HG03045 (cell line): Measurements from ENCODE around the gene IL12RB1.
"Not testable (repeated sequence)": the region's sequence is repeated elsewhere in the genome, so short reads cannot be mapped to it uniquely, and the experiment has no call there.

Experiments
- ATAC-seq: cut with Tn5 transposase; IDR thresholded peaks from one replicate; pipeline ENCODE4 v1.9.1; 2021; ENCODE audit warnings: mild to moderate bottlenecking, moderate library complexity; ENCODE audit not compliant: unreplicated experiment

The IL12RB1 gene

GRCh38 chr19:18112989-18113478, 26.3 kb upstream of the IL12RB1 start:
- no peak for ATAC-seq

- ATAC-seq = no peak
Observed at GRCh38 chr19:18110609-18111232, 24.0 kb upstream of the IL12RB1 start.

GRCh38 chr19:18109733-18110608, 23.2 kb upstream of the IL12RB1 start:
- no peak for ATAC-seq

- ATAC-seq = no peak
Observed at GRCh38 chr19:18109341-18109732, 22.6 kb upstream of the IL12RB1 start.

GRCh38 chr19:18108897-18109296, 22.2 kb upstream of the IL12RB1 start:
- no peak for ATAC-seq

- ATAC-seq = no peak
Observed at GRCh38 chr19:18107235-18107634, 20.5 kb upstream of the IL12RB1 start.

GRCh38 chr19:18105259-18105658, 18.5 kb upstream of the IL12RB1 start:
- ATAC-seq = not testable (repeated sequence)

GRCh38 chr19:18104793-18105131, 18.0 kb upstream of the IL12RB1 start:
- ATAC-seq = no peak

GRCh38 chr19:18102916-18103542, 16.3 kb upstream of the IL12RB1 start:
- no peak for ATAC-seq

- ATAC-seq = no peak
Observed at GRCh38 chr19:18101268-18101667, 14.5 kb upstream of the IL12RB1 start.

- ATAC-seq = no peak
Observed at GRCh38 chr19:18100710-18101109, 14.0 kb upstream of the IL12RB1 start.

- no peak for ATAC-seq
Observed at GRCh38 chr19:18099623-18099995, 12.9 kb upstream of the IL12RB1 start.

GRCh38 chr19:18098891-18099622, 12.3 kb upstream of the IL12RB1 start:
- ATAC-seq = peak; percentile 51

- peak; percentile 1 for ATAC-seq
Observed at GRCh38 chr19:18097993-18098890, 11.5 kb upstream of the IL12RB1 start.

GRCh38 chr19:18097217-18097992, 10.7 kb upstream of the IL12RB1 start, which contains the start of gene MAST3:
Gene MAST3 (plus strand): TSS chr19:18097778. CDS start chr19:18097793, 15 bp downstream.
- ATAC-seq = peak; percentile 69

- no peak for ATAC-seq
Observed at GRCh38 chr19:18096258-18096657, 9.5 kb upstream of the IL12RB1 start.

- no peak for ATAC-seq
Observed at GRCh38 chr19:18093439-18094161, 6.9 kb upstream of the IL12RB1 start.

GRCh38 chr19:18091217-18091608, 4.5 kb upstream of the IL12RB1 start:
- ATAC-seq = no peak
